ENCODE measurements around the gene CA10.
A peak's percentile ranks its signal among the peaks of the same experiment; 100 is the strongest.

Gene CA10

GRCh38 chr17:51860954-51861561, 297.5 kb downstream of the CA10 start:
- DNase-seq (ENCODE audit: low spot score), result no peak

DNA sequence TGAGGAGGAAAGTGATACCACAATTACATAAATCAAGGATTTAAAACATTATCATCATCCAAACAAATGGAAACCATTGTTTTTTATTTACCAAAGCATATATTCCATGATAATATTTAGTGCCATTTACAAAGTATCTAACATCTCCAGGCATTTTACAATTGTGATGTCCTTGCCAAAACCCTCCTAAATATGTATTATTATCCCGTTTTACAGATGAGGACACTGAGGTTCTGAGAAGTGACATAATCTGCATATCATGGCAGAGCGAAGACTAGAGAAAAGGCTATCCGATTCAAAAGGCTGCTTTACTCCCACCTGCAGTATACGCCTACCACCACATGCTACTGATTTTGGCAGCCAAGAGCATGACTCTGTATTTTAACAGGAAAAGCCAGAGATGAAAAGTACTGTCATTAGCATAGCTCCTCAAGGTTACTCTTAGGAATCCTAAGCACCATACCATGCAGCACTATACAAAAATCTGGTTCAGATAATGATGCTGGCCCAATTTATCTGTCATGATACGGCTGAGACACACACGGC, 301.4 kb downstream of the CA10 start:
- DNase-seq (ENCODE audit: low spot score), result no peak

DNA sequence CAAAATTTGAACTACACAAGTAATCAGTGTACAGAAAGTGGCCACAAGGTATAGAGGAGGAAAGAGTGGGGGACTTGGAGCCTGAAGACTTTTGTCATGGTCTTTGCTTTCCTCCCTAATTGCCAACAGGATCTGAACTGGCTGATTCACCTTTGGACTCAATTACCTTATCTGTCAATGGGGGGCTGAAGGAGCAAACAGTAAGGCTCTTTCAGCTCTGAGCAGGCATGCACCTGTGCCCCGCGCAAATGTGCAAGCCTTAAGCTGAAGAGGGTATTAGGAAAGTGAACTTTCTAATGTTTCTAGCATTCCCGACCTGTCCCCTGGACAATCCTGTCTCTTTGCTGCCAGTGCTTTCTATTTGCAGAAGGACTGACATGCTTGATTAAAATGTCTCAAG, 302.7 kb downstream of the CA10 start:
- DNase-seq (ENCODE audit: low spot score), result no peak

DNA sequence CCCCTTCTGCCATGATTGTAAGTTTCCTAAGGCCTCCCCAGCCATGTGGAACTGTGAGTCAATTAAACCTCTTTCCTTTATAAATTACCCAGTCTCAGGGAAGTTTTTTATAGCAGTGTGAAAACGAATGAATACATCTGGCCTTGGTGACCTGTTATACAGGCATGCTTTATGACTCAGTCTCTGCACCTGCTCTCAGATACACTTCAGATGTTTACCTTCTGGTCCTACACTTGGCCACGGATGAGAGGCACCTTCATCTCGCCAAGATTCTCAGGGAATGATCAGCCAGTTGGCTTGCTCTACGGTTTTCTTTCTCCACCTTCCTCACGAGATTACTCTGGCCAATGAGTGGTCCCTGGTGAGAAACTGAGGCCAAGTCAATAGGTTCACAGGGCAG, 304.7 kb downstream of the CA10 start:
- no peak for DNase-seq (ENCODE audit: low spot score)

DNA sequence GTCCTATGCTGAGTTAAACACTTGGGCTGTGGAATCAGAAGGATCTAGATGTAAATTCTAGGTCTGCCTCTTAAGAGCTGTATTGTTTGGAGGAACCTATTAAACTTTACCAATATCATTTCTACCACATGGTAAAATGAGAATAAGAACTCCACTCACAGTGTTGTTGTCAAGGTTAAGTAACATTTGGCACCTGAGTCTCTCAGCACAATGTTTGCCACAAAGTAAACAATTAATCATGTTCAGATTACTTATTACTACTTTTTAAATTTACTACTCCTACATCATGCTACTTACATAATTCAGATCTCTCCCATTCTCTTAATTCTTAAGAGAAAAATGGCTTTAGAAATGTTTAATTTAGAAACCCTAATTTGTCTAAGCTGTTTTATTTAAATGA, 305.9 kb downstream of the CA10 start:
- DNase-seq (ENCODE audit: low spot score), result no peak

DNA sequence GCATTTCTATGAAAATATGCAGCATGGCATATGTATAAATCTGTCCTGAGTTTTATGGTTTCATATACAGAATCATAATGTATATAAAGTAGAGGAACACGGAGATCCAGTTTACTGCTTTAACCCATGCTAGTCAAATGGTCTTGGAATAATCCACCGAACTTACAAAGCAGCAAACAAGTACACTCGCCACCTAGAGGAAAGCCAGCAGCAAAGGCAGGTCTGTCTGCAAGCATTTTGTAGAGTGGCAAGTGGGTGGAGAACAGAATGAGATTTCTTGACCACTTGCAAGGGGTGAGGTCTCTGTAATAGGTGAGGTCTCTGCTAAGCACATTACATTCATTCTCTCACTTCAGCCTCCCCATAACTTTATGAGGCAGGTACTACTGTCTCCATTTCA, 308.3 kb downstream of the CA10 start:
- DNase-seq (ENCODE audit: low spot score), result no peak

GRCh38 chr17:51848451-51848850, 310.1 kb downstream of the CA10 start:
- DNase-seq (ENCODE audit: low spot score), result no peak

GRCh38 chr17:51846566-51846965, 311.9 kb downstream of the CA10 start:
- DNase-seq (ENCODE audit: low spot score), result no peak

DNA sequence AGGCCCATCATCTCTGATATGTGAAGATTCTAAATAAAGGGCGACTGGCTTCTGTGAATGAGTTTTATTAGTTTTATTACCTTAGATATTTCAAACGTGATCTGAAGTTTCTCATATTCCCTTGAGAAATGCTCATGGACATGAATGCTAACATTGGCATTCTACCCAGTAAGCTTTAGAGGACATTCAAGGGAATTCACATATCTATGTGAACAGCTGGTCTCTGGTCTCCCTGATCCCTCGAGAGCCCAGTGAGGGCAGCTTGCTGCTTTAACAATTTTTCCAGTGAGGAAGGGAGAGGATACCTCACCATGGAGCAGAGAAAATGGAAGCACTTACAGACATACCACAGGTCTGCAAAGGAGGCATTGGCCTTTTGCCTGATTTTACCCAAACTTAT, 312.7 kb downstream of the CA10 start:
- DNase-seq (ENCODE audit: low spot score), result no peak

GRCh38 chr17:51842763-51843162, 315.8 kb downstream of the CA10 start:
- no peak for DNase-seq (ENCODE audit: low spot score)

DNA sequence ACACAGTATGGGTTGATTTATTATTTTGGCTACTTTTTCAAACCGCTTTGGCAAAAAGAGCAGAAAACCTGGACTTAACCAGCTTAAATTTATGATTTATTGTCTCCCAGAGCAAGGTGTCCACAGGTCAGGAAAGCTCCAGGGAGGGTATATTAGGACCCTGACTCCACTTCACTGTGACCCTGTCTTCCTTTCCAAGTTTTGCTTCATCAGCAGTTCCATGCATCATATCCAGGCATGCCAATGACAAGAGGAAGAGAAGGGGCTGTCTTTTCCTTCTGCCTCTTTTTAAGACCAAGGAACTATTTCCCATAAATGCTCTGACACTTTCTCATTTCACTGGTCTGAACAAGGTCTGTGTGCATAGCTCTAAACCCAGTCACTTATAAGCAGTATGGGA, 316.8 kb downstream of the CA10 start:
- no peak for DNase-seq (ENCODE audit: low spot score)

GRCh38 chr17:51840688-51841087, 317.8 kb downstream of the CA10 start:
- no peak for DNase-seq (ENCODE audit: low spot score)

- no peak for DNase-seq (ENCODE audit: low spot score)
Observed at GRCh38 chr17:51833620-51834019, 324.9 kb downstream of the CA10 start.

- no peak for DNase-seq (ENCODE audit: low spot score)
Observed at GRCh38 chr17:51833045-51833444, 325.5 kb downstream of the CA10 start.

DNA sequence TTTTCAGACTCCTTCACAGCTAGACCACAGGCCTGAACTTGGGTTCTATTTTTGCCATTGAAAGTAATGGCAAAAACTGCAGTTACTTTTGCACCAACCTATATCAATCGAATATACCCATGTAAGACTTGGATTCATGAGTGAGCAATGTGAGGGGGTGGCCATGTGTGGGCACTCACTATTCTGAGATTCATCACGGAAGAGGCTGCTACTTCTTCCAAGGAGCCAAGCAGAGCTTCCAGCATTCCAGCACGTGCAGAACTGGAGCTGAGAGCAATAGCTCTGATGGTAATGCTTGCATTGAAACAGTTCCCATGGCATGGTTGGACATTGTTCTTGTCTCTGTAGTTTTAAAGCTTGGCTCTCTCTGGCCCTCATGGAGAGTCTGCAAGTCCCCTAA, 327.6 kb downstream of the CA10 start:
- no peak for DNase-seq (ENCODE audit: low spot score)

DNA sequence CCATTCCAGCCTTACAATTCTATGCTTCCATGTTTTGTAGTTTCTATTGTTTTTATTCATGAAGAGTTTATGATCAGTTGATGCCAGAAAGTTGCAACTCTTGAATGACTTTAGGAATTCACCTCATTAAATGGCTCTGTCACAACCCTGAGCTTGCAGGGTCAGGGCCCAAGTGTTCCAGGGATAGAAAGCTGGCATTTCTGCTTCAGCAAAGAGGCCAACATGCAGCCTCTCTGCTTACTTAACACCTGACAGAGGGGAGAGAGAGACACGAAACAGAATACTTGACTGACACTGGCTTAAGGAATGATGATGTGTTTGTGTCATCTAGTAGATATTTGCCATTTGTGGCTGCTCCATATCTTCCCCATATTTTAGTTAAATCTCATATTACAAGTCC, 328.1 kb downstream of the CA10 start:
- no peak for DNase-seq (ENCODE audit: low spot score)

DNA sequence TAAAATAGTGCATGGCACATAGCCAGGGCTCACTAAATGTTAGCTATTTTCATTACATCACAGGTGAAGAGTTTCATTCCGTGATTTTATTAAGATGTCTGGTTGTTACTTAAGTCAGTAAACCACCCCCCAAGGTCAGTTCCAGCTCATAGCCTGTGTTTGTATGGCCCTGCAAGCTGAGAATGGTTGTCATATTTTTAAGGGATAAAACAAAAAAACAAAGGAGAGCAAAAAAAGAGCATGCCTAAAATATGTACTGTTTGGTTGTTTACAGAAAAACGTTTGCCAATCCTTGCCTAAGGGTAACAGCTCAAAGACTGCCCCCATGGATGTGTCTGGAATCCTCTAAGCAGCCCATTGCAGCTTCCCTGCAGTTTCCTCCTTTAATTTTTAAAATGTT, 329.6 kb downstream of the CA10 start:
- no peak for DNase-seq (ENCODE audit: low spot score)

- no peak for DNase-seq (ENCODE audit: low spot score)
Observed at GRCh38 chr17:51827140-51827539, 331.4 kb downstream of the CA10 start.

GRCh38 chr17:51820766-51821165, 337.7 kb downstream of the CA10 start:
- no peak for DNase-seq (ENCODE audit: low spot score)

GRCh38 chr17:51820252-51820651, 338.3 kb downstream of the CA10 start:
- peak; percentile 19 for DNase-seq (ENCODE audit: low spot score)

DNA sequence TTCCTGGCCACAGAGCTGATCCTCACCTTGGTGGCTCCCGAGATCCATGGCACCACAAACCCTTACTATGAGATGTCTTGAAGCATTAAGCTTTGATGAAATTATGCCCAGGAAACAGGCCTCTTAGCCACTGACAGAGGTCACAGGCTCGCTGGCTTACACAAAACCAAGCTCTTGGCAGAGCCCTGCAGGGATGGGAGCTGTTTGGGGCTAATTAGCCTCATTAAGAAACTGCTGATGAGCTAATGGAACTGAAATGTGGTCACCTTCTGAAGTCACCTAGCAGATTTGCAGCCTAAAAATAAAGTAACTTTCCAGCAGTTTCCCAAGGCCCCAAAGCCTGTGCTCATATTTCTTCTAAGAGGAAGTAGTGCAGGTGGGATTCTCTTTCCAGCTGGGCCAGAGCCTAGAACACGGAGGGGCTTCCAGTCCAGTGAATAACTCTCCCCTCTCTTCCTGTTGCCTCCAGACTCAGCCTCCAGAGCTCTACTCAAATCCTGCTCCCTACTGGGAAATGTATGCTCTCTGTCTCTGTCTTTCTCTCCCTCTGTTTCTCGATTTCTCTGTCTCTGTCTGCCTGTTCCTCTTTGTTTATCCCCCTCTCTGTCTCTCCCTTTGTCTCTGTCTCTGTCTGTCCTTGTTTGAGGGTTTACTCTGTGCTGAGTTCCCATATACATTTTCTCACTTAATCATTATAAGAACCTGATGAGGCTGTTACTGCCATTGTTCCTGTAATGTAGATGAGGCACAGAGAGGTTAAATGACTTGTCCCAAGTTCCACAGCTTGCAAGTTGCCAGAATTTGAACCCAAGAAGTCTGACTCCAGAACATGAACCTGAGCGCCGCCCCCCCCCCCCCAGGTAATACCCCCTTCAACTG, 338.9 kb downstream of the CA10 start:
- DNase-seq (ENCODE audit: low spot score), result no peak

DNA sequence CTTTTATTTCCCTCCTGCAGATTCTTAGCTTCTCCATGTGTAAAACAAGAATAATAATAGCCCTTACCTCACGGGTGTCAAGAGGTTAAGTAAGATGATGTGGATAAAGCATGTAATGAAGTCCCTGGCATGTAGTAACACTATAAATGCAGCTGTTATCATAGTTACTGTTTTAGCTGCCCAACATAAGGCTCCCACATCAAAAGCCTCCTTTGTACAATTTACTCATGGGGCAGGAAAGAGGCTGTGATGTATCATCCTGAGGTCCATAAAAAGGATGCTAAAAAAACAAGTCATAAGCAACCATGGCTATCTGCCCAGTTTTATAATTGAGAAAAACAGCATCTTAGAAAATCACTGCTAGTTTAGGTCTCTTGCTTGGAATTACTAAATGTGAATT, 339.7 kb downstream of the CA10 start:
- no peak for DNase-seq (ENCODE audit: low spot score)

GRCh38 chr17:51817955-51818354, 340.6 kb downstream of the CA10 start:
- no peak for DNase-seq (ENCODE audit: low spot score)

- no peak for DNase-seq (ENCODE audit: low spot score)
Observed at GRCh38 chr17:51817117-51817516, 341.4 kb downstream of the CA10 start.

Data from CD4-positive, alpha-beta T cell treated with Interleukin-2 at 100 ng/mL for 4 hours (primary cell).